B cell (primary cell): ENCODE data around the gene S100A10.

Source experiments
- EZH2 ChIP-seq: IDR thresholded peaks from 2 replicates; pipeline ENCODE4 v1.6.1; 2012; ENCODE audit warnings: borderline replicate concordance, low read depth, mild to moderate bottlenecking, moderate library complexity, low read length; ENCODE audit not compliant: insufficient read depth, poor library complexity, severe bottlenecking
- TF ChIP-seq, protein P1 (sequence below): fragments of 200-600 bp; IDR thresholded peaks from one replicate; pipeline ENCODE4 v1.8.0; 2022; ENCODE audit warnings: antibody characterized with exemption, mild to moderate bottlenecking

DNA sequence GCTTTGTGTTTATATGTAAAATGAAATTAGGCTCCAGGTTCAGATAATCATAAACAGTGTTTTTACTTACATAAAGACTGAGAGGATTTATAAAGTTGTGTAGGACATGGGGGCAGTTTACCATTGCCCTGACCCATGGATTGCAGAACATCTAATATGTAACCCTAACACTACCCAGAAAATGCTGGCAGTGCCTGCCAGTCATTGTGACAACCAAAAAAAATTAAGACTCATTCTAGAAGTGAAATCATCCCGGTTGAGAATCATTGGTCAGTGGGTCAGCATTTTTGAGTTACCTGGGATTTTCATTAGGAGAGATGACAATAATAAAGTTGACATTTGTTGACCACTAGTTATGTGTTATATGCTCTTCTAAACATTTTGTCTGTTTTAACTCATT, 53.1 kb downstream of the S100A10 start:
- TF ChIP-seq, protein P1, sequence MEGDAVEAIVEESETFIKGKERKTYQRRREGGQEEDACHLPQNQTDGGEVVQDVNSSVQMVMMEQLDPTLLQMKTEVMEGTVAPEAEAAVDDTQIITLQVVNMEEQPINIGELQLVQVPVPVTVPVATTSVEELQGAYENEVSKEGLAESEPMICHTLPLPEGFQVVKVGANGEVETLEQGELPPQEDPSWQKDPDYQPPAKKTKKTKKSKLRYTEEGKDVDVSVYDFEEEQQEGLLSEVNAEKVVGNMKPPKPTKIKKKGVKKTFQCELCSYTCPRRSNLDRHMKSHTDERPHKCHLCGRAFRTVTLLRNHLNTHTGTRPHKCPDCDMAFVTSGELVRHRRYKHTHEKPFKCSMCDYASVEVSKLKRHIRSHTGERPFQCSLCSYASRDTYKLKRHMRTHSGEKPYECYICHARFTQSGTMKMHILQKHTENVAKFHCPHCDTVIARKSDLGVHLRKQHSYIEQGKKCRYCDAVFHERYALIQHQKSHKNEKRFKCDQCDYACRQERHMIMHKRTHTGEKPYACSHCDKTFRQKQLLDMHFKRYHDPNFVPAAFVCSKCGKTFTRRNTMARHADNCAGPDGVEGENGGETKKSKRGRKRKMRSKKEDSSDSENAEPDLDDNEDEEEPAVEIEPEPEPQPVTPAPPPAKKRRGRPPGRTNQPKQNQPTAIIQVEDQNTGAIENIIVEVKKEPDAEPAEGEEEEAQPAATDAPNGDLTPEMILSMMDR: no peak
- no peak for TF ChIP-seq EZH2
